Measurements from ENCODE around the gene MXRA7.
"Not testable (repeated sequence)": the region's sequence is repeated elsewhere in the genome, so short reads cannot be mapped to it uniquely, and the experiment has no call there.

Gene MXRA7, protein sequence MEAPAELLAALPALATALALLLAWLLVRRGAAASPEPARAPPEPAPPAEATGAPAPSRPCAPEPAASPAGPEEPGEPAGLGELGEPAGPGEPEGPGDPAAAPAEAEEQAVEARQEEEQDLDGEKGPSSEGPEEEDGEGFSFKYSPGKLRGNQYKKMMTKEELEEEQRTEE

DNA sequence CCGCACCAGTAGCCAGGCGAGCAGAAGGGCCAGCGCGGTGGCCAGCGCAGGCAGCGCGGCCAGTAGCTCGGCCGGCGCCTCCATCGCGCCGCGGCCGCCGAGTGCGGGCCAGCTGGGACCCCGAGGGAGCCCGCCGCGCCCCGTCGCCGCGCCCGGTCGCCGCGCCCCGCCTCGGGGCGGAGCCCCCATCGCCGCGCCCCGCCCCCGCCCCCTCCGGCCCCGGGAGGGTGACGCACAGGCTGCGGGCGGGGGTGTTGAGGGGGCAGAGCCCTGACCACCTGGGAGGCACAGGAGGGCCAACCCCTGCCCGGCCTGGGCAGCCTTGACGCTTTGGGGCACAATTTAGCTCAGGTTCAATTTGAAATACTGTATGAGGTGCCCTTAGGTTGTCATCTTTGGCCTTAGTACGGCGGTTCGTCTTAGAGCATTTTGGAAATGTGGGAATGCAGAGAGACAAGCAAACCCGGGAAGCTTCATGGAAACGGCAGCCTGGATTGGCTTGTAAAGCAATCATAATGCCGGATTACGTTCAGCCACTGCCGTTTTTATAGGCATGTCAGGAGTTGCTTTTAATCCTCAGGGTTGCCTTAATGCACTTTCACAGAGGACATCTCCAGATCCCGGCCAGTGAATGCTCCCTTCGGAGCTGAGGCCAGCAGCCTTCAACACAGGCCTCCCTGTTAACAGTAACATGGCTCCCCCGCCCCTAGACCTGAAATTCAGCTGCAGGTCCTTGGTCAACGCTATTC, at the start of gene MXRA7:
Gene MXRA7, minus strand, starts transcription at position 103 of the 749 bp plus-strand sequence. Its CDS starts 19 bp downstream, at position 84.
- peaks cover 21 to 26% of the 10 kb centered on the region in 2 donors for H3K36me3 Mint-ChIP-seq
- no peaks in the 10 kb centered on the region for H3K27me3 Mint-ChIP-seq
- peak within 1 kb of the TSS; percentile 68 to 73 for H3K4me3 Mint-ChIP-seq
- peak; percentile 80 to 81 for ATAC-seq (replicated peaks)
- peak within 1 kb of the TSS; percentile 14 for H3K27ac Mint-ChIP-seq
- DNase-seq = peak; percentile 50
- no peaks in the 10 kb centered on the region for H3K9me3 Mint-ChIP-seq
- peaks cover 15 to 24% of the 10 kb centered on the region in 2 donors for H3K4me1 Mint-ChIP-seq

DNA sequence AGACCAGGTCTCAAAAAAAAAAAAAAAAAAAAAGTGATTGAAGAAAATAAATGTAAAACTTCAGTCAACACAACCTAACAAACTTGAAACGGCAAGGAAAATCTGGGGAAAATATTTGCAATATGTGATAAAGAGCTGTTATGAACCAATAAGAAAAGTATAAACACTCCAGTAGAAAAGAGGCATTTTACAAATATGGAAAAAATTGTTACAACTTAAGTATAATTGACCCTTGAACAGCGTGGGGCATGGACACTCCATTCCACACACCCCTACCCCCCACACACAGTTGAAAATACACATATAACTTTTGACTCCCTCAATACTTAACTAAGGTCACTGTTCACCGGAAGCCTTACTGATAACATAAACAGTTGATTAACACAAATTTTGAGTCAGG, 47.8 kb upstream of the MXRA7 start:
- ATAC-seq (replicated peaks) (no peak), DNase-seq (no peak)
- no peaks in the 10 kb centered on the region for H3K9me3 Mint-ChIP-seq
- no peak overlapping the region for H3K4me3 Mint-ChIP-seq
- peaks cover 0 to under 1% of the 10 kb centered on the region in 2 donors for H3K4me1 Mint-ChIP-seq
- no peaks in the 10 kb centered on the region for H3K27me3 Mint-ChIP-seq
- H3K36me3 Mint-ChIP-seq = peaks cover 20 to 31% of the 10 kb centered on the region in 2 donors
- no peak overlapping the region for H3K27ac Mint-ChIP-seq

DNA sequence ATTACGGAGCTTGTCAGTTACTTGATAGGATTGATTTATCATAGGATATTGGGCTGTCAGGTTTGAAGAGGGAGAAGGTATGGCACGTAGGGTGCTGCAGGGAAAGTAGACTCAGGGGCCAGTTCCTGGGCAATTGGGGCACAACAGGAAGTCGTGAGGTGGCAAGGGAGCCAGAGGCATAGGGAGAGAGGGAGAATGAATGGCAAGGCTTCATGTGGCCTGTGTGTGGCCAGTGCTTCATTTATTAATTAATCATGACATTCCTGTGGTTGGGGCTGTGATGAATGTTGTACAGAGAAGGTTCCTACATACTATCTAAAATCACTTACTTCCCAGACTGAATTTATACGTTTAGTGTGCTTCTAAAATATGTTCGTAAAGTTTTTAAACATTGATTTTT, 46.5 kb upstream of the MXRA7 start:
- ATAC-seq (replicated peaks) = no peak
- Mint-ChIP-seq H3K36me3 (peaks cover 22 to 36% of the 10 kb centered on the region in 2 donors), H3K4me3 (no peak overlapping the region), H3K4me1 (peaks cover 1 to 9% of the 10 kb centered on the region in 2 donors), H3K27ac (no peak overlapping the region), H3K27me3 (no peaks in the 10 kb centered on the region), H3K9me3 (no peaks in the 10 kb centered on the region)
- DNase-seq = no peak

DNA sequence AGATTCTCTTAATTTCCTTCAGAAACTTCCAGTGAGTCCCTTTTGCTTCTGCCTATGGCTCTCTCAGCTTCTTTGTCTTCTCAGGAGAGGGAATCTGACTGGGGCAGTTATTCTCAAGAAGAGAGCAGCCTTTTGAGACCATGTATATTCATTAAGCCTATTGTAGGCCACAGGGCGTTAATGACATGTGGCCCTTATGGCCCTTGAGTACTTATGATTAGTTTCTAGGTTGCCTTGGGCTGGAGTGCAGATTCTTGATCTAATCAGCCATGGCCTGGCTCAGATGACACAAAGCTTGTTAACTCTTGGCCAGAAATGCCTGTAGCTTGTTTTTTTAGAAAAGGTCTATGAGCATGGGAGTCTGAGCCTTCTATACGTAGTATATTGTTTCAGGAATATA, 44.5 kb upstream of the MXRA7 start:
- Mint-ChIP-seq H3K4me3 (no peak overlapping the region), H3K4me1 (peaks cover 1 to 9% of the 10 kb centered on the region in 2 donors), H3K9me3 (no peaks in the 10 kb centered on the region), H3K27me3 (no peaks in the 10 kb centered on the region), H3K36me3 (peaks cover 24 to 35% of the 10 kb centered on the region in 2 donors), H3K27ac (no peak overlapping the region)
- DNase-seq (no peak), ATAC-seq (replicated peaks) (no peak)

DNA sequence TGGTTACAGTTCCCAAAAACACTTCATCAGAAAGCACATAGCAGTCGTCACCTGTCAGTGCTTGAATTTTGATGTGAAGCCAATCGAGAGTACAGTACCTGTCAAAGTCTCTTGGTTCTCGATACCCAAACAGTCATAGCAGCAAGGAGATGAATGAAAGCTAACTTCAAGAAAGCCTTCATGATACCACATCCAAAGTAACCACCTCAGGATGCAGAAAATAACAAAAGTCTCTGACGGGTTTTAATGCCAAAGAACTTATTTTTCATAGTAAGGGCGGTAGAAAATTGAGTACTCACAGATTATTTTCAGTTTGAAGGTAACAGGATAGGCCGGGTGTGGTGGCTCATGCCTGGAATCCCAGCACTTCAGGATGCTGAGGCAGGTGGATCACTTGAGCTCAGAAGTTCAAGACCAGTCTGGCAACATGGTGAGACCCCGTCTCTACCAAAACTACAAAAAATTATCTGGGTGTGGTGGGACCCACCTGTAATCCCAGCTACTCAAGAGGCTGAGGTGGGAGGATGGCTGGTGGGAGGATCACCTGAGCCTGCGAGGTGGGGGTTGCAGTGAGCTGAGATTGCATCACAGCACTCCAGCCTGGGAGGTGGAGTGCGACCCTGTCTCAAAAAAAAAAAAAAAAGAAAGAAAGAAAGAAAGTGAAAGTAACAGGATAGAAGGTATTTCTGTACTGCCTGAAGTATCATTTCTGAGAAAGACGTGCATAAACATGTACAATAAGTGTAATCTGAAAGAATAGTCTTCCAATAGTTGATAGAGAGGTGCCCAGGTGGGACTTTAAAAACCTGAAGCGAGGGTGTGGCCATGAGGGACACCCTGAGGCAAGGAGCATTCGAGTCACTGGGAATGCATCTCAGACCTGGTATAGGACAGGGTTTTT, 42.5 kb upstream of the MXRA7 start:
- no peaks in the 10 kb centered on the region for H3K9me3 Mint-ChIP-seq
- H3K27ac Mint-ChIP-seq = peak overlapping the region; percentile 80
- ATAC-seq (replicated peaks) = no peak
- H3K4me1 Mint-ChIP-seq = peaks cover 1 to 9% of the 10 kb centered on the region in 2 donors
- peaks cover 28 to 41% of the 10 kb centered on the region in 2 donors for H3K36me3 Mint-ChIP-seq
- H3K27me3 Mint-ChIP-seq = no peaks in the 10 kb centered on the region
- H3K4me3 Mint-ChIP-seq = no peak overlapping the region
- no peak for DNase-seq

DNA sequence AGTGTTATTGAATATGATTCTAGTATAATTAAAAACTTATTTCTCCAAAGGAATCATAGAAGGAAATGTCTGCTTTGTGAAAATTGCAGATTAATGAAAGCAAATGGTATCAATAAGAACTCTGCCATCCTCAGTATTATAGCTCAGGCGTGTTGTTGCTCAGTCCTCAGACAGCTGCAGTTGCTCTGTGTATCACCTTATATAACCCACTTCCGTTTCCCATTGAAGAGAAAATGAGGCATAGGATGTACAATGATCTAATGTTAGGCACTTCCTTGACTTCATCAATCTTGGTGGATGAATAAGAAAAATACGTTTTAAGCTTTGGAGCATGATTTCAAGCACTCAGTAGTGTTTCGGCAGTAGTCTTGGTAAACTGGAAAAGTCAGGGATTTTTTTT, 41.2 kb upstream of the MXRA7 start:
- ATAC-seq (replicated peaks) (no peak), DNase-seq (no peak)
- H3K4me1 Mint-ChIP-seq = peaks cover 3 to 9% of the 10 kb centered on the region in 2 donors
- H3K4me3 Mint-ChIP-seq = no peak overlapping the region
- peaks cover 27 to 41% of the 10 kb centered on the region in 2 donors for H3K36me3 Mint-ChIP-seq
- H3K9me3 Mint-ChIP-seq = no peaks in the 10 kb centered on the region
- H3K27ac Mint-ChIP-seq = no peak overlapping the region
- H3K27me3 Mint-ChIP-seq = no peaks in the 10 kb centered on the region

DNA sequence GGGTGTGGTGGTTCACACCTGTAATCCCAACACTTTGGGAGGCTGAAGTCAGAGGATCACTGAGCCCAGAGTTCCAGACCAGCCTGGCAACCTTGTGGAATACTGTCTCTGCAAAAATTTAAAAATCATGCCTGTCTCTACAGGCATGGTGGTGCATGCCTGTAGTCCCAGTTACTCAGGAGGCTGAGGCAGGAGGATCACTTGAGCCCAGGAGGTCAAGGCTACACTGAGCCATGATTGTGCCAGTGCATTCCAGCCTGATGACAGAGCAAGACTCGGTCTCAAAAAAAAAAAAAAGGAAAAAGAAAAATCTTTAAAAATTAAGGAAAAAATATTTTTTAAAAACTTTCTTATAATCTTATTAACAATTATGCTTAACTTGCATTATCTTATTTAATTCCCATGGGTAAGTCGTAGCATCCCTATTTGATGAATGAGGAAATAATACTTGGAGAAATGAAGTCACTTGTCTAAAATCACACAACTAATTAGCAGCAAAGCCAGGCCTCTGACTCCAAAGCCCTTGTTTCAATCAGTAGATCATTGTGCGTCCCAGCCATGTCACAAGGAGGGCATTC, 40.7 kb upstream of the MXRA7 start:
- Mint-ChIP-seq H3K4me1 (peaks cover 3 to 9% of the 10 kb centered on the region in 2 donors), H3K27me3 (no peaks in the 10 kb centered on the region), H3K36me3 (peaks cover 23 to 39% of the 10 kb centered on the region in 2 donors), H3K4me3 (no peak overlapping the region), H3K27ac (no peak overlapping the region), H3K9me3 (no peaks in the 10 kb centered on the region)
- DNase-seq (no peak), ATAC-seq (replicated peaks) (no peak)

DNA sequence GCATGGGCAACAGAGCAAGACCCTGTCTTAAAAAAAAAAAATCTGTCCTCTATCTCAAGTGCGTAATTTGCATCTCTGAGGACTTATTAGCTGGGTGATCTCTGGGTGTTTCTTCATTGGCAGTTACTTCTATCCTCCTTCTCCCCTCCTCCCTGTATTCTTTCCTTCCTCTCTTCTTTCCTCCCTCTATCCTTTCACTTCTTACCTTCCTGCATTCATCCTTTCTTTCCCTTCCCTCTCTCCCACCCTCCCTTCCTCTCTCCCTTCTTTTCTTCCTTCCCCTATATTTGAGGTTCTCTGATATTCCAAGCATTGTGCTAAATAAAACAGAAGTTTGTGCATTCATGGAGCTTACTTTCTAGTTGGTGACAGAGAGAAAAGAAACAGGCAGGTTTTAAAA, 37.9 kb upstream of the MXRA7 start:
- no peak for DNase-seq
- Mint-ChIP-seq H3K4me1 (peaks cover 5 to 13% of the 10 kb centered on the region in 2 donors), H3K4me3 (no peak overlapping the region), H3K9me3 (no peaks in the 10 kb centered on the region), H3K27ac (no peak overlapping the region), H3K36me3 (peaks cover 28 to 53% of the 10 kb centered on the region in 2 donors), H3K27me3 (no peaks in the 10 kb centered on the region)
- ATAC-seq (replicated peaks) = no peak

DNA sequence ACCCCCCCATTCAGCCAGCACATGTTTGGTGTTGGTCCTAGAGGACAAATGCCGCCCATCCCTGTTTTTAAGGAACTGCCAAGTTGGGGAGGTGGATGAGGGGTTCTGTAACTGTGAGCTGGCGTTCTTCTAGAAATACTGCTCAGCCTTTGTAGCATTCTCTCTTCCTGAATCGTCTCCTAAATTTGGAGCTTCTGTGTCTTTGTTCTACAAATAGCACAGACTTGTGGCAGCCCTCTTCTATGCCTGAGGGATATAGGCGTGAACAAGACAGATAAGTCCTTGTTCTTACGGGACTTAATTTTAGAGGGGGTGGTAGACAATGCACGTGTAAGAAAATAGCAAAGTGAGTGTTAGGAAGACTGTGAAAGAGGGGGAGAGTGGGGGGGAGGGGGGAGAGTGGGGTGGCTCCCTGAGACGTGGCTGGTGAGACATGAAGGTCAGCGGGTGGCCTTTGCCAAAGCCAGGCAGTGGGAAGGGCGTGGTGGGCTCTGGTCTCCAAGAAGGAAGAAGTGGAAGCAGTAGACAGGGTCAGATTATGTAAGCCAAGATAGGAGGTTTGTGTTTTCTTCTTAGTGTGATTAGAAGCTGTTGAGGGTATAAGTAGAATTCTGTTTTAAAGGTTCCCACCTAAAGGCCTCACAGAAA, 37.1 kb upstream of the MXRA7 start:
- no peaks in the 10 kb centered on the region for H3K27me3 Mint-ChIP-seq
- no peak overlapping the region for H3K4me3 Mint-ChIP-seq
- H3K9me3 Mint-ChIP-seq = no peaks in the 10 kb centered on the region
- H3K27ac Mint-ChIP-seq = no peak overlapping the region
- no peak for DNase-seq
- peaks cover 22 to 45% of the 10 kb centered on the region in 2 donors for H3K36me3 Mint-ChIP-seq
- H3K4me1 Mint-ChIP-seq = peaks cover 3 to 6% of the 10 kb centered on the region in 2 donors
- no peak for ATAC-seq (replicated peaks)

DNA sequence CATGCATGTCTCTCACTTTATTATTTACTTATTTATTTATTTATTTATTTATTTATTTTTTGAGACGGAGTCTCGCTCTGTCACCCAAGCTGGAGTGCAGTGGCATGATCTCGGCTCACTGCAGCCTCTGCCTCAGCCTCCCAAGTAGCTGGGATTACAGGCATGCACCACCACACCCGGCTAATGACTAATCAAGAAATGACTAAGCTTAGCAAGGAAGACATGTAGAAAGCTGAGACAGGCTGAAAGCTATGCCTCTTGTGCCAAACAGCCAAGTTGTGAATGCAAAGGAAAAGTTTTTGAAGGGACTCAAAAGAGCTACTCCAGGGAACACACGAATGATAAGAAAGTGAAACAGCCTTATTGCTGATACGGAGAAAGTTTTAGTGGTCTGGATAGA, 35.0 kb upstream of the MXRA7 start:
- not testable (repeated sequence) for H3K27ac Mint-ChIP-seq; ATAC-seq (replicated peaks); H3K9me3 Mint-ChIP-seq; H3K4me3 Mint-ChIP-seq; H3K27me3 Mint-ChIP-seq; DNase-seq; H3K4me1 Mint-ChIP-seq
- peaks cover 22 to 47% of the 10 kb centered on the region in 2 donors for H3K36me3 Mint-ChIP-seq

DNA sequence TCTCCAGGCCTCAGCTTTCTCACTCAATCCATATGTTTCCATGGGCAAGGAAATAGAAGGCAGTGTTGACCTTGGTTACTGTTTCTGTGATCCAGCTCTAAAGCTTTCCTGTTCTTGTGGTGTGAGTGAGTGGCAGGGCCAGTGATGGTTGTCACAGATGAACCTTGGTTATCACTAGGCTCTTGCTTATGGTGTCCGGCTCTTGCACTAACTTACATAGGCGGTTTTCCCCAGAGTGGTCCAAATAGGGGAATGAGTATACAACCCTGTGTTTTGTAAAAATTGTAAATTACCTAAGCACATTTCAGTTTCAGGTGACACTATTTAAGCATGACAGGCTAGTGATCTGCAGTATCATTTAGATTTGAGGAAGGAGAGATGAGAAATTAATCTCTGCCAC, 34.0 kb upstream of the MXRA7 start:
- H3K4me1 Mint-ChIP-seq = peaks cover 6 to 10% of the 10 kb centered on the region in 2 donors
- ATAC-seq (replicated peaks) = no peak

DNA sequence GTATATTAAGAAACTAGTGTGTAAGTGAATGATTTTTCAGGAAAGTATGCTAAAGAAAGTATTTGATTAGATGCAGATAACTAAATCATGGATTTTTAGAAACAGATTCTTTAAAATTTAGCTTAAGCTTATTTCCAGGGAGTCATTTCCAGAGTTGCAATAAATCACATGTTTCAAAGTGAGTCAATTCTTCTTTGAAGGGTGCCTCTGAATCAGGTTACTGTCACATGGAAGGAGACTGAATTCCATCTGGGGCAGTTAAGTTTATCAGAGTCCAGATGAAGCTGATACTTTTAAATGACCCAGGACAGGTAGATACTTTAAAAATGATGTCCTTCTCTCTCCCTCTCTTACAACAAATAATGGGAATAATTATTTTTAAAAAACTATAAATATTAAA, 32.2 kb upstream of the MXRA7 start:
- H3K4me1 Mint-ChIP-seq = peaks cover 13 to 26% of the 10 kb centered on the region in 2 donors
- ATAC-seq (replicated peaks) = no peak
- DNase-seq = no peak
- H3K27me3 Mint-ChIP-seq = no peaks in the 10 kb centered on the region
- H3K9me3 Mint-ChIP-seq = no peaks in the 10 kb centered on the region
- H3K36me3 Mint-ChIP-seq = peaks cover 11 to 33% of the 10 kb centered on the region in 2 donors
- H3K4me3 Mint-ChIP-seq = no peak overlapping the region
- no peak overlapping the region for H3K27ac Mint-ChIP-seq

More for the DNA sequence above, 34.0 kb upstream of the MXRA7 start:
- Mint-ChIP-seq H3K27ac (no peak overlapping the region), H3K27me3 (no peaks in the 10 kb centered on the region), H3K36me3 (peaks cover 19 to 44% of the 10 kb centered on the region in 2 donors), H3K9me3 (no peaks in the 10 kb centered on the region), H3K4me3 (no peak overlapping the region)
- DNase-seq = no peak

DNA sequence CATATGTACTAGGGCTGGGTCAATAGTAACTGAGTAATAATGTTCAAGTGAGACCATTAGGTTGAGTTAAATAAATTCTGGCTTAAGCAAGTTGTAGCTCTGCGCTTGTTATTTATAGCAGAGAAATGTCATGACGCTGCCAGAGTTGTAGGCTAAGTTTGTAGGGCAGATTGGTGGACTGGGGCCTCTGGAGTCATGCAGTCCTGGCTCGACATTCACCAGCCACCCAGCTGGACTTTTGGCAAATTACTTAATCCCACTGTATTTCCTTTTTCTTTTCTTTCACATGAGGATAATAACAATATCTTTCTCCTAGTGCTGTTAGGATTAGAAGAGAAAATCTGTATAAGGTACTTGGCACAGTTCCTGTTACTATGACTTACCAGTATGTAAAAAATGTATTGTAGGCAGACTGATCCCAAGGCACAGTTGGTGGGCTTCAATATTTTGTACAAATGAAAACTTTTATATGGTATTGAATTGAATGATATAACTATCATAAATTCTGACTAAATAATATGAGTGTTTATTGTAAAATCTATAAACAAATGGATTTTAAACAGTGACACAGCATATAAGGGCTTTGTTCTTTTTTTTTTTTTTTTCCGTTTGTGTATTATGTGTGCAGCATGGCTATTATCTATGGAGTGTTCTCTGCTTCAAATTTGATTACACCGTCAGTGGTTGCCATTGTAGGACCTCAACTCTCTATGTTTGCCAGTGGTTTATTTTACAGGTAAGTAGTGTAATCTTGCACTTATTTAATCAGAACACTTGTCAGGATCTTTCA, 29.8 kb upstream of the MXRA7 start:
- DNase-seq (no peak), ATAC-seq (replicated peaks) (no peak)
- Mint-ChIP-seq H3K27me3 (no peaks in the 10 kb centered on the region), H3K4me1 (peaks cover 16 to 33% of the 10 kb centered on the region in 2 donors), H3K9me3 (no peaks in the 10 kb centered on the region), H3K27ac (no peak overlapping the region), H3K4me3 (no peak overlapping the region), H3K36me3 (peaks cover 20 to 41% of the 10 kb centered on the region in 2 donors)

All from stimulated activated naive B cell treated with anti-CD40 and anti-IgM and Interleukin-4, amounts not matched to agents 10 μg/mL and 1 μg/mL and 100 μg/mL, for 72 hours (primary cell).